Neural cell (in vitro differentiated cells): Measurements from ENCODE around the gene IQSEC1.
"Not testable (repeated sequence)": the region's sequence is repeated elsewhere in the genome, so short reads cannot be mapped to it uniquely, and the experiment has no call there.

Source experiments
- CTCF ChIP-seq: fragments of 450-650 bp; IDR thresholded peaks from 2 replicates; pipeline ENCODE4 v1.5.1; 2014; ENCODE audit warnings: antibody characterized with exemption, mild to moderate bottlenecking, moderate library complexity; ENCODE audit not compliant: poor library complexity, severe bottlenecking
- RAD21 ChIP-seq: fragments of 450-650 bp; conservative IDR thresholded peaks from 2 replicates; pipeline ENCODE4 v1.6.1; 2014; ENCODE audit warnings: antibody characterized with exemption, mild to moderate bottlenecking, moderate library complexity

GRCh38 chr3:12878758-12879157 lies 194.5 kb downstream of the IQSEC1 start:
- TF ChIP-seq CTCF, RAD21: not testable (repeated sequence)
